GM12878 (cell line): ENCODE data around the gene PAQR8.

Source experiments
- CHD2 ChIP-seq: IDR thresholded peaks from 2 replicates; pipeline ENCODE4 v1.6.1; 2011; ENCODE audit warnings: low read depth, low read length, improper control_type of control experiment, borderline replicate concordance
- CTCF ChIP-seq, 3 experiments: IDR thresholded peaks in 2 of 3; conservative IDR thresholded peaks in 1 of 3; 2 replicates each; pipeline ENCODE4 v1.5.1; 2011; ENCODE audit warnings: low read depth in 3 of 3, low read length in 3 of 3, mild to moderate bottlenecking in 3 of 3, control low read depth in 2 of 3, moderate library complexity in 2 of 3, inconsistent platforms in 1 of 3, mixed read lengths in 1 of 3; ENCODE audit not compliant: control insufficient read depth in 2 of 3, insufficient read depth in 1 of 3; ENCODE audit errors: extremely low read depth in 1 of 3
- E2F4 ChIP-seq: IDR thresholded peaks from 2 replicates; pipeline ENCODE4 v1.6.1; 2012; ENCODE audit warnings: low read depth, low read length, improper control_type of control experiment
- EP300 ChIP-seq, 2 experiments: fragments of 150-350 bp in 1 of 2; IDR thresholded peaks; 2 replicates each; pipeline ENCODE4 v1.6.1; 2011 to 2012; ENCODE audit warnings: low read depth in 2 of 2, low read length in 2 of 2, borderline replicate concordance in 1 of 2, improper control_type of control experiment in 1 of 2, inconsistent platforms in 1 of 2; ENCODE audit not compliant: control insufficient read depth in 1 of 2
- JUNB ChIP-seq: IDR thresholded peaks from 2 replicates; pipeline ENCODE4 v1.6.1; 2016; ENCODE audit warnings: antibody characterized with exemption, mild to moderate bottlenecking
- MYC ChIP-seq: IDR thresholded peaks from 2 replicates; pipeline ENCODE4 v1.6.1; 2011; ENCODE audit warnings: mild to moderate bottlenecking, low read length, moderate library complexity, inconsistent platforms; ENCODE audit not compliant: insufficient read depth, insufficient replicate concordance, insufficient read length, severe bottlenecking
- POLR2A ChIP-seq: IDR thresholded peaks from 2 replicates; pipeline ENCODE4 v1.6.1; 2011; ENCODE audit warnings: low read depth, mild to moderate bottlenecking, low read length
- POLR2AphosphoS5 ChIP-seq: IDR thresholded peaks from 2 replicates; pipeline ENCODE4 v1.6.1; 2011; ENCODE audit warnings: mild to moderate bottlenecking, low read length, inconsistent platforms

- TF ChIP-seq E2F4 (no peak), CTCF (IDR thresholded peaks at IDR 0.05 in 2 of 3, conservative IDR thresholded peaks at IDR 0.05 in 1 of 3; ENCODE audit: control insufficient read depth in 2 of 3, extremely low read depth in 1 of 3, insufficient read depth in 1 of 3, low read depth in 3 of 3, low read length in 3 of 3) (no peak), POLR2A (no peak), POLR2AphosphoS5 (no peak), JUNB (no peak), CHD2 (no peak), EP300 (IDR thresholded peaks at IDR 0.05; ENCODE audit: borderline replicate concordance in 1 of 2, control insufficient read depth in 1 of 2, low read depth in 2 of 2, low read length in 2 of 2) (no peak), MYC (no peak)
Observed at GRCh38 chr6:52381249-52381648, 19.3 kb downstream of the PAQR8 start.
